DOHH2 (cell line): ENCODE results near the gene PML.

Experiments used
- H3F3A ChIP-seq: fragments of 200-600 bp; sonication (generic), shearing (Covaris generic); 2 replicates; pipeline ENCODE4 v1.6.0; 2016; ENCODE audit warnings: antibody characterized with exemption, mild to moderate bottlenecking; ENCODE audit not compliant: control insufficient read depth, insufficient read depth
- H3K27ac ChIP-seq: fragments of 200-600 bp; sonication (generic); 2 replicates; pipeline ENCODE4 v1.5.1; 2014; ENCODE audit warnings: low read depth, mild to moderate bottlenecking, low read length, moderate library complexity
- H3K27me3 ChIP-seq: fragments of 200-600 bp; sonication (generic); 2 replicates; pipeline ENCODE4 v1.6.1; 2014; ENCODE audit warnings: mild to moderate bottlenecking, low read length, mixed read lengths; ENCODE audit not compliant: control insufficient read depth
- H3K36me3 ChIP-seq: fragments of 200-600 bp; sonication (generic); 2 replicates; pipeline ENCODE4 v1.6.1; 2014; ENCODE audit warnings: mild to moderate bottlenecking, low read length, moderate library complexity, mixed read lengths; ENCODE audit not compliant: control insufficient read depth
- H3K4me1 ChIP-seq: fragments of 200-600 bp; sonication (generic); 2 replicates; pipeline ENCODE4 v1.6.1; 2014; ENCODE audit warnings: mild to moderate bottlenecking, low read length, mixed read lengths; ENCODE audit not compliant: control insufficient read depth
- H3K4me2 ChIP-seq: fragments of 200-600 bp; sonication (generic); 2 replicates; pipeline ENCODE4 v1.6.0; 2014; ENCODE audit warnings: mild to moderate bottlenecking, low read length, moderate library complexity
- H3K4me3 ChIP-seq: fragments of 200-600 bp; sonication (generic); 2 replicates; pipeline ENCODE4 v1.5.1; 2014; ENCODE audit warnings: mild to moderate bottlenecking, low read length, mixed read lengths
- H3K79me2 ChIP-seq: fragments of 200-600 bp; sonication (generic); 2 replicates; pipeline ENCODE4 v1.6.1; 2014; ENCODE audit warnings: mild to moderate bottlenecking, low read length, mixed read lengths; ENCODE audit not compliant: control insufficient read depth
- H3K9me2 ChIP-seq: fragments of 200-600 bp; sonication (generic); replicated peaks from 2 replicates; pipeline ENCODE4 v1.6.1; 2014; ENCODE audit warnings: mild to moderate bottlenecking, low read length, mixed read lengths; ENCODE audit not compliant: control insufficient read depth
- H3K9me3 ChIP-seq: fragments of 200-600 bp; sonication (generic); 2 replicates; pipeline ENCODE4 v1.6.1; 2014; ENCODE audit warnings: antibody characterized with exemption, low read length, mixed read lengths; ENCODE audit not compliant: control insufficient read depth, insufficient read depth
- H4K20me1 ChIP-seq: fragments of 200-600 bp; sonication (generic); 2 replicates; pipeline ENCODE4 v1.6.0; 2014; ENCODE audit warnings: low read depth, mild to moderate bottlenecking, antibody characterized with exemption, low read length, moderate library complexity; ENCODE audit not compliant: control insufficient read depth, insufficient read depth
- EZH2phosphoT487 ChIP-seq: fragments of 200-600 bp; sonication (generic); IDR thresholded peaks from 2 replicates; pipeline ENCODE4 v1.6.1; 2017; ENCODE audit warnings: borderline replicate concordance, mild to moderate bottlenecking, antibody characterized with exemption, low read length, moderate library complexity, mixed read lengths
- TF ChIP-seq, protein P1 (sequence below): fragments of 200-600 bp; sonication (generic); IDR thresholded peaks from one replicate; pipeline ENCODE4 v1.5.1; 2014; ENCODE audit warnings: antibody characterized with exemption, mild to moderate bottlenecking, low read depth, low read length; ENCODE audit not compliant: poor library complexity, severe bottlenecking

Gene PML

DNA sequence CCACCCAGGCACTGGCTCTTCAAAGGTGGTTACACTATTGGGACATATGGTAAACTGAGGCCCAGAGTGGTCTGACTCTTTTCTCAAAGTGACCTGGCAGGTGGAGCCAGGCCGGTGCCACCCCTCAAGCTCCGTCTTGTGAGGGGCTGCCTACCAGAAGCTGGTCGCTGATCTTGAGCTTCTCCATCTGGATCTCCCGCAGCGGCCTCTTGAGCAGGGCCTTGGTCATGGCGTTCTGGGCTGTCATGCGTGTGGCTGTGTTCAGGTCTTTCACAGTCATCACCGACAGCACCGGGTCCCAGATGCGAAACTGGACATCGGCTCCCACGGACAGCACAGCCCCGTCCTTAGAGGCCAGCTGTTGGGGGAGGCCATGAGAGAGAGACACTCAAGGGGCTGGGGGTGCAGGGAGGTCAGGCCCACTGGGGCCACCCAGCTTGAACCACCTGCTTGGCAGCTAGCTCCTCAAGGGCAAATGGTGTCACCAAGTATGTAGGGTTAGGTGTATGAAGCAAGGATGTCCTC lies 6.0 kb upstream of the PML start:
- Histone ChIP-seq H3F3A (no peaks in the 10 kb centered on the region), H3K9me3 (no peaks in the 10 kb centered on the region), H3K9me2 (no peaks in the 10 kb centered on the region), H3K27me3 (no peaks in the 10 kb centered on the region), H3K4me1 (peaks cover 13% of the 10 kb centered on the region), H3K79me2 (no peaks in the 10 kb centered on the region), H3K4me2 (no peak overlapping the region), H3K4me3 (no peak overlapping the region), H3K36me3 (no peaks in the 10 kb centered on the region), H3K27ac (no peak overlapping the region), H4K20me1 (no peaks in the 10 kb centered on the region)
- no peak for TF ChIP-seq EZH2phosphoT487
- TF ChIP-seq, protein P1, sequence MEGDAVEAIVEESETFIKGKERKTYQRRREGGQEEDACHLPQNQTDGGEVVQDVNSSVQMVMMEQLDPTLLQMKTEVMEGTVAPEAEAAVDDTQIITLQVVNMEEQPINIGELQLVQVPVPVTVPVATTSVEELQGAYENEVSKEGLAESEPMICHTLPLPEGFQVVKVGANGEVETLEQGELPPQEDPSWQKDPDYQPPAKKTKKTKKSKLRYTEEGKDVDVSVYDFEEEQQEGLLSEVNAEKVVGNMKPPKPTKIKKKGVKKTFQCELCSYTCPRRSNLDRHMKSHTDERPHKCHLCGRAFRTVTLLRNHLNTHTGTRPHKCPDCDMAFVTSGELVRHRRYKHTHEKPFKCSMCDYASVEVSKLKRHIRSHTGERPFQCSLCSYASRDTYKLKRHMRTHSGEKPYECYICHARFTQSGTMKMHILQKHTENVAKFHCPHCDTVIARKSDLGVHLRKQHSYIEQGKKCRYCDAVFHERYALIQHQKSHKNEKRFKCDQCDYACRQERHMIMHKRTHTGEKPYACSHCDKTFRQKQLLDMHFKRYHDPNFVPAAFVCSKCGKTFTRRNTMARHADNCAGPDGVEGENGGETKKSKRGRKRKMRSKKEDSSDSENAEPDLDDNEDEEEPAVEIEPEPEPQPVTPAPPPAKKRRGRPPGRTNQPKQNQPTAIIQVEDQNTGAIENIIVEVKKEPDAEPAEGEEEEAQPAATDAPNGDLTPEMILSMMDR: no peak

GRCh38 chr15:73989001-73989798 lies 5.3 kb upstream of the PML start:
- Histone ChIP-seq H3K4me1 (peaks cover 17% of the 10 kb centered on the region), H3F3A (no peaks in the 10 kb centered on the region), H3K4me2 (no peak overlapping the region), H3K4me3 (no peak overlapping the region), H3K36me3 (no peaks in the 10 kb centered on the region), H3K9me2 (no peaks in the 10 kb centered on the region), H3K9me3 (no peaks in the 10 kb centered on the region), H4K20me1 (no peaks in the 10 kb centered on the region), H3K27ac (no peak overlapping the region), H3K79me2 (no peaks in the 10 kb centered on the region), H3K27me3 (no peaks in the 10 kb centered on the region)
- TF ChIP-seq, protein P1: no peak
- no peak for TF ChIP-seq EZH2phosphoT487

GRCh38 chr15:73990250-73991005 lies 4.1 kb upstream of the PML start:
- peak overlapping the region; percentile 89; the same call in 1 of the 2 replicates for H3K4me2 ChIP-seq
- no peaks in the 10 kb centered on the region for H3K27me3 ChIP-seq
- no peaks in the 10 kb centered on the region for H3F3A ChIP-seq
- H3K9me2 ChIP-seq: no peaks in the 10 kb centered on the region
- H3K9me3 ChIP-seq: no peaks in the 10 kb centered on the region
- H4K20me1 ChIP-seq: no peaks in the 10 kb centered on the region
- H3K79me2 ChIP-seq: peaks cover 8% of the 10 kb centered on the region
- no peak overlapping the region for H3K27ac ChIP-seq
- no peak for TF ChIP-seq EZH2phosphoT487
- TF ChIP-seq, protein P1: no peak
- H3K4me3 ChIP-seq: no peak overlapping the region
- peaks cover 25% of the 10 kb centered on the region for H3K4me1 ChIP-seq
- no peaks in the 10 kb centered on the region for H3K36me3 ChIP-seq
